H9 (cell line): ENCODE data around the gene FAM107A. TPM values are rescaled to one million over a fixed set of nuclear protein-coding genes. Genes with fewer than 3 reads are reported as not detected.

ENCODE experiments used
- DNase-seq: peaks from one replicate; pipeline ENCODE4 v3.0.0-alpha.2; 2017
- H2AFZ ChIP-seq: one replicate; pipeline ENCODE4 v1.6.1; 2013; ENCODE audit warnings: mild to moderate bottlenecking, low read length, control low read depth, moderate library complexity
- H2AK5ac ChIP-seq: 2 replicates; pipeline ENCODE4 v1.6.1; 2013; ENCODE audit warnings: low read length, control low read depth, mixed read lengths; ENCODE audit not compliant: insufficient read length
- H2BK120ac ChIP-seq: one replicate; pipeline ENCODE4 v1.6.1; 2013; ENCODE audit warnings: low read depth, mild to moderate bottlenecking, low read length, control low read depth, inconsistent platforms; ENCODE audit not compliant: poor library complexity, severe bottlenecking
- H2BK12ac ChIP-seq: 2 replicates; pipeline ENCODE4 v1.6.1; 2013; ENCODE audit warnings: low read length, control low read depth, mixed read lengths, low read depth; ENCODE audit not compliant: insufficient read length
- H2BK15ac ChIP-seq: 2 replicates; pipeline ENCODE4 v1.6.1; 2013; ENCODE audit warnings: low read depth, low read length, control low read depth
- H2BK20ac ChIP-seq: one replicate; pipeline ENCODE4 v1.6.1; 2013; ENCODE audit warnings: low read depth, mild to moderate bottlenecking, low read length, control low read depth, inconsistent platforms; ENCODE audit not compliant: poor library complexity, severe bottlenecking
- H2BK5ac ChIP-seq: 2 replicates; pipeline ENCODE4 v1.6.1; 2013; ENCODE audit warnings: low read length, control low read depth, mixed read lengths; ENCODE audit not compliant: insufficient read length
- H3K14ac ChIP-seq: 2 replicates; pipeline ENCODE4 v1.6.1; 2013; ENCODE audit warnings: low read length, control low read depth; ENCODE audit not compliant: insufficient read depth
- H3K18ac ChIP-seq: 2 replicates; pipeline ENCODE4 v1.6.1; 2013; ENCODE audit warnings: low read depth, mild to moderate bottlenecking, mixed read lengths, low read length, control low read depth; ENCODE audit not compliant: insufficient read length
- H3K23ac ChIP-seq: 2 replicates; pipeline ENCODE4 v1.6.1; 2013; ENCODE audit warnings: low read length, control low read depth, mixed read lengths, low read depth; ENCODE audit not compliant: insufficient read length
- H3K23me2 ChIP-seq: 2 replicates; pipeline ENCODE4 v1.6.1; 2013; ENCODE audit warnings: low read depth, mild to moderate bottlenecking, mixed read lengths, low read length, control low read depth; ENCODE audit not compliant: insufficient read length, poor library complexity, severe bottlenecking
- H3K27ac ChIP-seq: 2 replicates; pipeline ENCODE4 v1.5.1; 2013; ENCODE audit warnings: low read length, control low read depth, mixed read lengths, low read depth; ENCODE audit not compliant: insufficient read length
- H3K27me3 ChIP-seq: 2 replicates; pipeline ENCODE4 v1.6.1; 2013; ENCODE audit warnings: low read length, control low read depth, inconsistent platforms; ENCODE audit not compliant: insufficient read depth
- H3K4ac ChIP-seq: 2 replicates; pipeline ENCODE4 v1.6.1; 2013; ENCODE audit warnings: low read depth, mild to moderate bottlenecking, control low read depth, inconsistent platforms, low read length, moderate library complexity
- H3K4me1 ChIP-seq: 2 replicates; pipeline ENCODE4 v1.6.1; 2013; ENCODE audit warnings: low read length, control low read depth, inconsistent platforms; ENCODE audit not compliant: insufficient read depth
- H3K4me2 ChIP-seq: 2 replicates; pipeline ENCODE4 v1.6.1; 2013; ENCODE audit warnings: low read length, control low read depth, mixed read lengths; ENCODE audit not compliant: insufficient read length, insufficient read depth
- H3K56ac ChIP-seq: 2 replicates; pipeline ENCODE4 v1.6.1; 2013; ENCODE audit warnings: low read depth, mild to moderate bottlenecking, mixed read lengths, low read length, control low read depth; ENCODE audit not compliant: insufficient read length
- H3K79me1 ChIP-seq: 2 replicates; pipeline ENCODE4 v1.6.1; 2013; ENCODE audit warnings: low read depth, mild to moderate bottlenecking, moderate library complexity, low read length, control low read depth, inconsistent platforms; ENCODE audit not compliant: insufficient read depth, poor library complexity, severe bottlenecking
- H3K79me2 ChIP-seq: 2 replicates; pipeline ENCODE4 v1.6.1; 2013; ENCODE audit warnings: low read length, control low read depth, inconsistent platforms; ENCODE audit not compliant: insufficient read depth
- H3K9ac ChIP-seq: 2 replicates; pipeline ENCODE4 v1.6.1; 2013; ENCODE audit warnings: low read length, control low read depth, mixed read lengths; ENCODE audit not compliant: insufficient read length; ENCODE audit errors: extremely low read depth
- H3K9me3 ChIP-seq: one replicate; pipeline ENCODE4 v1.6.1; 2013; ENCODE audit warnings: low read depth, low read length, inconsistent platforms; ENCODE audit not compliant: control insufficient read depth
- H3T11ph ChIP-seq: one replicate; pipeline ENCODE4 v1.6.1; 2013; ENCODE audit warnings: mild to moderate bottlenecking, low read length, control low read depth, inconsistent platforms
- H4K20me1 ChIP-seq: one replicate; pipeline ENCODE4 v1.6.1; 2013; ENCODE audit not compliant: control insufficient read depth, insufficient read length, insufficient read depth
- H4K5ac ChIP-seq: 2 replicates; pipeline ENCODE4 v1.6.1; 2013; ENCODE audit warnings: low read depth, mild to moderate bottlenecking, mixed read lengths, low read length, control low read depth; ENCODE audit not compliant: insufficient read length
- H4K8ac ChIP-seq: replicated peaks from 2 replicates; pipeline ENCODE4 v1.6.1; 2013; ENCODE audit warnings: low read length, control low read depth, mixed read lengths, low read depth; ENCODE audit not compliant: insufficient read length
- H4K91ac ChIP-seq: 2 replicates; pipeline ENCODE4 v1.6.1; 2013; ENCODE audit warnings: low read depth, mild to moderate bottlenecking, moderate library complexity, mixed read lengths, low read length, control low read depth; ENCODE audit not compliant: insufficient read length
- H3K27ac Mint-ChIP-seq, 3 experiments: 2 replicates in 2 of 3; 3 replicates in 1 of 3; pipeline ENCODE4 v1.8.0; 2020 to 2021; ENCODE audit warnings: mixed read lengths in 3 of 3, mild to moderate bottlenecking in 1 of 3, moderate library complexity in 1 of 3
- H3K27me3 Mint-ChIP-seq: 2 replicates; pipeline ENCODE4 v1.8.0; 2021; ENCODE audit warnings: low read depth, mild to moderate bottlenecking, moderate library complexity, mixed read lengths
- H3K36me3 Mint-ChIP-seq, 3 experiments: 2 replicates in 2 of 3; 3 replicates in 1 of 3; pipeline ENCODE4 v1.8.0; 2020 to 2021; ENCODE audit warnings: low read depth in 3 of 3, mixed read lengths in 3 of 3; ENCODE audit not compliant: insufficient read depth in 1 of 3
- H3K4me1 Mint-ChIP-seq, 2 experiments: 2 replicates each; pipeline ENCODE4 v1.8.0; 2020; ENCODE audit warnings: mixed read lengths in 2 of 2
- H3K4me3 Mint-ChIP-seq, 2 experiments: 2 replicates in 1 of 2; 3 replicates in 1 of 2; pipeline ENCODE4 v1.8.0; 2020 to 2021; ENCODE audit warnings: mild to moderate bottlenecking in 2 of 2, mixed read lengths in 2 of 2, moderate library complexity in 1 of 2
- H3K9me3 Mint-ChIP-seq, 2 experiments: 2 replicates in 1 of 2; 3 replicates in 1 of 2; pipeline ENCODE4 v1.8.0; 2020; ENCODE audit warnings: mild to moderate bottlenecking in 2 of 2, mixed read lengths in 2 of 2, moderate library complexity in 1 of 2
- CTCF ChIP-seq: fragments of 200-600 bp; sonication (generic); conservative IDR thresholded peaks from 3 replicates; pipeline ENCODE4 v1.8.0; 2021; ENCODE audit warnings: antibody characterized with exemption, mild to moderate bottlenecking
- WGBS: extraction: QIAGEN DNeasy Blood & Tissue Kit; methylation state at CpG from one replicate; pipeline ENCODE4 v1.1.7; 2013; ENCODE audit warnings: missing lambda C conversion rate, low lambda C conversion rate, mixed read lengths; ENCODE audit not compliant: insufficient read length; ENCODE audit errors: extremely low coverage; 5-methylcytosine and 5-hydroxymethylcytosine counted together
- total RNA-seq: library from RNA; stranded (reverse); gene quantifications from 2 replicates; pipeline ENCODE4 v1.2.1, GENCODE V29; 2021

Gene FAM107A
- total RNA-seq, 1 experiment from 2014 or later = 0.11 TPM

GRCh38 chr3:58572634-58573230 lies 4.5 kb downstream of the FAM107A start:
- Histone ChIP-seq H3K9me3 (no peaks in the 10 kb centered on the region), H3T11ph (no peak overlapping the region), H3K4ac (no peak overlapping the region), H3K18ac (no peak overlapping the region), H2BK20ac (no peak overlapping the region), H4K91ac (no peak overlapping the region), H4K5ac (no peak overlapping the region), H3K23me2 (no peaks in the 10 kb centered on the region), H3K79me1 (no peaks in the 10 kb centered on the region), H4K8ac (no peak overlapping the region), H3K4me2 (no peak overlapping the region), H2AFZ (no peak overlapping the region), H2BK12ac (no peak overlapping the region), H3K9ac (no peak overlapping the region), H2BK15ac (no peak overlapping the region), H3K14ac (no peak overlapping the region), H4K20me1 (no peaks in the 10 kb centered on the region), H3K27me3 (no peaks in the 10 kb centered on the region), H3K23ac (no peak overlapping the region), H2AK5ac (no peak overlapping the region), H3K27ac (no peak overlapping the region), H3K56ac (no peak overlapping the region), H3K4me1 (no peaks in the 10 kb centered on the region; the same call in 1 of the 2 replicates), H3K79me2 (no peaks in the 10 kb centered on the region), H2BK120ac (no peak overlapping the region), H2BK5ac (no peak overlapping the region)
- WGBS = no CpG with 5 or more reads among the region's 7 CpGs
- Mint-ChIP-seq H3K4me3 (no peak overlapping the region), H3K36me3 (peaks cover 0 to 9% (median 0%) of the 10 kb centered on the region in 3 experiments; a peak in 2 of 7 replicates), H3K9me3 (peaks cover 5 to 9% of the 10 kb centered on the region in 2 experiments; a peak in 4 of 5 replicates), H3K4me1 (peaks cover 24 to 30% of the 10 kb centered on the region in 2 experiments), H3K27ac (no peak overlapping the region; a peak in 1 of 7 replicates), H3K27me3 (peaks cover 25% of the 10 kb centered on the region)
- no peak for TF ChIP-seq CTCF
- no peak for DNase-seq
